ENCODE measurements around the gene TACR2.

DNA sequence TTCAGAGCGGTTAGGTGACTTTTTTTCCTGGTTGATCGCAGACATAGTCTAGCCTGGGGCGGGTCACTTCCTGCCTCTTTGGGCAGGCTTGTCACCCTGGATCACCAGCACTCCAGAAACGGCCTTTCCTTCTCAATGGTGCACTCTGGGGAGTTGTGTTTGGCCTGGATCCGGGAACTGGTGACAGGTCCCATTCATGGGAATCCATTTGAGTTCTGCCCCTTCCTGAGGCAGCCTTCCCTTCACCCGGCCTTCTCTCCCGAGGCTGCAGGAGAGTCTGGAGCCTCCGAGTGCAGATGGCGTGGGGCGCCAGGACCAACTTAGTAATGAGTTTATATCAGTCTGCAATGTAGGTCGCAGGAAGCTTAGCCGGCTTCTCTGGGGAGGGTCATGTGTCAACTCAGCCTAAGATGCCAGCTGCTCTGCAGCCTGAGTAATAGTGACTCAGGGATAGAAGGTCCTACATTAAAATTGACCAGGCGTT, 54.2 kb downstream of the TACR2 start:
- TF ChIP-seq ZNF384 (IDR thresholded peaks at IDR 0.05): no peak
- no peak for TF ChIP-seq SUZ12 (IDR thresholded peaks at IDR 0.05)
- TF ChIP-seq SP1 (IDR thresholded peaks at IDR 0.05): no peak
- TF ChIP-seq ARNT (IDR thresholded peaks at IDR 0.05): no peak
- no peak for TF ChIP-seq FOXM1 (IDR thresholded peaks at IDR 0.05; ENCODE audit: borderline replicate concordance)
- TF ChIP-seq BHLHE40 (IDR thresholded peaks at IDR 0.05; ENCODE audit: borderline replicate concordance): no peak
- TF ChIP-seq HDGF (IDR thresholded peaks at IDR 0.05; ENCODE audit: borderline replicate concordance): no peak
- TF ChIP-seq, protein P1, sequence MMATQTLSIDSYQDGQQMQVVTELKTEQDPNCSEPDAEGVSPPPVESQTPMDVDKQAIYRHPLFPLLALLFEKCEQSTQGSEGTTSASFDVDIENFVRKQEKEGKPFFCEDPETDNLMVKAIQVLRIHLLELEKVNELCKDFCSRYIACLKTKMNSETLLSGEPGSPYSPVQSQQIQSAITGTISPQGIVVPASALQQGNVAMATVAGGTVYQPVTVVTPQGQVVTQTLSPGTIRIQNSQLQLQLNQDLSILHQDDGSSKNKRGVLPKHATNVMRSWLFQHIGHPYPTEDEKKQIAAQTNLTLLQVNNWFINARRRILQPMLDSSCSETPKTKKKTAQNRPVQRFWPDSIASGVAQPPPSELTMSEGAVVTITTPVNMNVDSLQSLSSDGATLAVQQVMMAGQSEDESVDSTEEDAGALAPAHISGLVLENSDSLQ (IDR thresholded peaks at IDR 0.05): no peak
